ENCODE measurements around the gene PHTF1. TPM values are rescaled to one million over a fixed set of nuclear protein-coding genes. Genes with fewer than 3 reads are reported as not detected.

The PHTF1 gene
- total RNA-seq, 4 donors from 2014 or later, result 10.0 to 14.8 (median 11.1) TPM

DNA sequence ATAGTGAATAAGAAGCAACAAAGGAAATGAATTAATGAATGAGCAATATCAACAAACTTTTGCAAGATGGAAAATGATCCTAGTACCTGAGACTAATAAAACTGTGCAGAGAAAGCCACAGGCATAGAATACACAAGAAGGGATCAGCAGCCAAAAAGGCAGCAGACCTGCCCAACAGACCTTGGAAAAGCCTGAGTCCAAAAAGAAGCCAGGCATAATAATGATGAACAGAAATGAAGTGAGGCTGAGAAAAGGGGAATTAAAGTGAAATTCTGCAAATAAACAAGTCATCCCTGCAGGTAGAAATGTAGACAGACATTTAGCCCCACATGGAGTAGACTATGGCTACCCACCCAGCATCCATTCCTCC, 10.3 kb upstream of the PHTF1 start:
- TF ChIP-seq EP300 (IDR thresholded peaks at IDR 0.05) (no peak), POLR2AphosphoS5 (IDR thresholded peaks at IDR 0.05) (no peak), POLR2A (IDR thresholded peaks at IDR 0.05) (no peak)
- TF ChIP-seq, protein P1, sequence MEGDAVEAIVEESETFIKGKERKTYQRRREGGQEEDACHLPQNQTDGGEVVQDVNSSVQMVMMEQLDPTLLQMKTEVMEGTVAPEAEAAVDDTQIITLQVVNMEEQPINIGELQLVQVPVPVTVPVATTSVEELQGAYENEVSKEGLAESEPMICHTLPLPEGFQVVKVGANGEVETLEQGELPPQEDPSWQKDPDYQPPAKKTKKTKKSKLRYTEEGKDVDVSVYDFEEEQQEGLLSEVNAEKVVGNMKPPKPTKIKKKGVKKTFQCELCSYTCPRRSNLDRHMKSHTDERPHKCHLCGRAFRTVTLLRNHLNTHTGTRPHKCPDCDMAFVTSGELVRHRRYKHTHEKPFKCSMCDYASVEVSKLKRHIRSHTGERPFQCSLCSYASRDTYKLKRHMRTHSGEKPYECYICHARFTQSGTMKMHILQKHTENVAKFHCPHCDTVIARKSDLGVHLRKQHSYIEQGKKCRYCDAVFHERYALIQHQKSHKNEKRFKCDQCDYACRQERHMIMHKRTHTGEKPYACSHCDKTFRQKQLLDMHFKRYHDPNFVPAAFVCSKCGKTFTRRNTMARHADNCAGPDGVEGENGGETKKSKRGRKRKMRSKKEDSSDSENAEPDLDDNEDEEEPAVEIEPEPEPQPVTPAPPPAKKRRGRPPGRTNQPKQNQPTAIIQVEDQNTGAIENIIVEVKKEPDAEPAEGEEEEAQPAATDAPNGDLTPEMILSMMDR (IDR thresholded peaks at IDR 0.05), result no peak
- H3K4me3 ChIP-seq, result no peak overlapping the region
- ATAC-seq, result no peak
- no peaks in the 10 kb centered on the region for H3K27me3 ChIP-seq
- H3K9me3 ChIP-seq, result no peaks in the 10 kb centered on the region
- peaks cover 0 to 28% (median 0%) of the 10 kb centered on the region in 3 donors for H3K4me1 ChIP-seq
- H3K27ac ChIP-seq, result no peak overlapping the region
- H3K36me3 ChIP-seq, result peaks cover 0 to 46% of the 10 kb centered on the region in 2 donors

GRCh38 chr1:113768916-113769600, 9.8 kb upstream of the PHTF1 start:
- Histone ChIP-seq H3K36me3 (peaks cover 0 to 41% of the 10 kb centered on the region in 2 donors), H3K27me3 (no peaks in the 10 kb centered on the region), H3K9me3 (no peaks in the 10 kb centered on the region), H3K27ac (no peak overlapping the region), H3K4me1 (peaks cover 0 to 28% (median 0%) of the 10 kb centered on the region in 3 donors), H3K4me3 (no peak overlapping the region)
- WGBS, 2 donors (ENCODE audit: low coverage in 1 of 2), result 64 to 100% methylated on average over 1 of the region's 1 CpG
- TF ChIP-seq EP300 (IDR thresholded peaks at IDR 0.05), result no peak
- TF ChIP-seq POLR2AphosphoS5 (IDR thresholded peaks at IDR 0.05), result no peak
- TF ChIP-seq, protein P1 (IDR thresholded peaks at IDR 0.05), result no peak
- no peak for TF ChIP-seq POLR2A (IDR thresholded peaks at IDR 0.05)
- no peak for ATAC-seq

- H3K27me3 ChIP-seq, result no peaks in the 10 kb centered on the region
- 81 to 100% methylated on average over 1 to 2 of the region's 2 CpGs for WGBS, 2 donors (ENCODE audit: low coverage in 1 of 2)
- H3K4me3 ChIP-seq, result no peak overlapping the region
- no peak overlapping the region for H3K27ac ChIP-seq
- TF ChIP-seq, protein P1 (IDR thresholded peaks at IDR 0.05), result no peak
- TF ChIP-seq EP300 (IDR thresholded peaks at IDR 0.05), result no peak
- no peak for TF ChIP-seq POLR2A (IDR thresholded peaks at IDR 0.05)
- no peak for TF ChIP-seq POLR2AphosphoS5 (IDR thresholded peaks at IDR 0.05)
- no peaks in the 10 kb centered on the region for H3K9me3 ChIP-seq
- H3K4me1 ChIP-seq, result peaks cover 0 to 15% (median 0%) of the 10 kb centered on the region in 3 donors
- H3K36me3 ChIP-seq, result peaks cover 0 to 38% of the 10 kb centered on the region in 2 donors
- ATAC-seq, result no peak
Measured at GRCh38 chr1:113765306-113766230, 6.3 kb upstream of the PHTF1 start.

DNA sequence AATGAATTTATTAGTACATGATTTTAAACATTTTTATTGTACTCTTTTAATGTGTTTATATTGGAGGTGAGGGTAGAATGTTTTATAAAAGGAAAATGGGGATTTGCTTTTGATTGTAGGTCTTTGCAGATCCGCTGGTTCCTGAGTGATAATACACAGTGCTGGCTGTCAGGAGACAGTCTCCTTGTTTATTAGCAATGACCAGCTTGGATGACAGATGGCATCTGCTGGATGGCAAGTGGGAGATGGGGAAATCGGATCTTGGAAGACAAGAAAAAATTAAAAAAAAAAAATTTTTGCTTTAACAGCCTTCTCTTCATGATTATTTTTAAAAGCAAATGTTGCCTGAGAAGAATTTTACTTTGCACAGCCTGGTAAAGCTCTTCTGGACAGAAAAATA, 4.4 kb upstream of the PHTF1 start:
- H3K36me3 ChIP-seq, result peaks cover 0 to 38% of the 10 kb centered on the region in 2 donors
- no peak for ATAC-seq
- no peaks in the 10 kb centered on the region for H3K9me3 ChIP-seq
- no peaks in the 10 kb centered on the region for H3K27me3 ChIP-seq
- 86 to 95% methylated on average over 2 of the region's 2 CpGs for WGBS, 2 donors (ENCODE audit: low coverage in 1 of 2)
- H3K4me1 ChIP-seq, result peaks cover 0 to 9% (median 0%) of the 10 kb centered on the region in 3 donors
- H3K27ac ChIP-seq, result no peak overlapping the region
- no peak overlapping the region for H3K4me3 ChIP-seq
- TF ChIP-seq POLR2A (IDR thresholded peaks at IDR 0.05) (no peak), EP300 (IDR thresholded peaks at IDR 0.05) (no peak), POLR2AphosphoS5 (IDR thresholded peaks at IDR 0.05) (no peak)
- TF ChIP-seq, protein P1 (IDR thresholded peaks at IDR 0.05), result no peak

Data from gastroesophageal sphincter (tissue), 4 donors.